GM19023 (cell line): ENCODE data around the gene SBNO1.
"Not testable (repeated sequence)": the region's sequence is repeated elsewhere in the genome, so short reads cannot be mapped to it uniquely, and the experiment has no call there.

Experiments used
- ATAC-seq: cut with Tn5 transposase; IDR thresholded peaks from one replicate; pipeline ENCODE4 v1.9.1; 2021; ENCODE audit warnings: mild to moderate bottlenecking, moderate library complexity; ENCODE audit not compliant: unreplicated experiment

The SBNO1 gene

GRCh38 chr12:123271001-123271668 is 93.5 kb downstream of the SBNO1 start:
- ATAC-seq = peak; percentile 70

- peak; percentile 11 for ATAC-seq
Measured at GRCh38 chr12:123270214-123271000, 94.2 kb downstream of the SBNO1 start.

- ATAC-seq = no peak
Measured at GRCh38 chr12:123269896-123270213, 94.8 kb downstream of the SBNO1 start.

GRCh38 chr12:123269395-123269892 is 95.2 kb downstream of the SBNO1 start:
- ATAC-seq = no peak

GRCh38 chr12:123268850-123269249 is 95.8 kb downstream of the SBNO1 start:
- no peak for ATAC-seq

- ATAC-seq = no peak
Measured at GRCh38 chr12:123267991-123268843, 96.4 kb downstream of the SBNO1 start.

- no peak for ATAC-seq
Measured at GRCh38 chr12:123267335-123267920, 97.2 kb downstream of the SBNO1 start.

- no peak for ATAC-seq
Measured at GRCh38 chr12:123266679-123267277, 97.9 kb downstream of the SBNO1 start.

- ATAC-seq = no peak
Measured at GRCh38 chr12:123265851-123266678, 98.6 kb downstream of the SBNO1 start.

- ATAC-seq = no peak
Measured at GRCh38 chr12:123264642-123265041, 100.0 kb downstream of the SBNO1 start.

GRCh38 chr12:123263196-123263817 is 101.3 kb downstream of the SBNO1 start:
- no peak for ATAC-seq

- no peak for ATAC-seq
Measured at GRCh38 chr12:123261196-123261595, 103.5 kb downstream of the SBNO1 start.

- no peak for ATAC-seq
Measured at GRCh38 chr12:123260081-123260480, 104.6 kb downstream of the SBNO1 start.

GRCh38 chr12:123258593-123258992 is 106.1 kb downstream of the SBNO1 start:
- ATAC-seq = no peak

GRCh38 chr12:123254853-123255446 is 109.7 kb downstream of the SBNO1 start:
- no peak for ATAC-seq

GRCh38 chr12:123253641-123254459 is 110.8 kb downstream of the SBNO1 start:
- ATAC-seq = no peak

- ATAC-seq = not testable (repeated sequence)
Measured at GRCh38 chr12:123252365-123252764, 112.3 kb downstream of the SBNO1 start.
